ENCODE results near the gene NAT14. TPM values are rescaled to one million over a fixed set of nuclear protein-coding genes. Genes with fewer than 3 reads are reported as not detected.

The NAT14 gene
- polyA plus RNA-seq, 1 donor from 2014 or later = 129 TPM

DNA sequence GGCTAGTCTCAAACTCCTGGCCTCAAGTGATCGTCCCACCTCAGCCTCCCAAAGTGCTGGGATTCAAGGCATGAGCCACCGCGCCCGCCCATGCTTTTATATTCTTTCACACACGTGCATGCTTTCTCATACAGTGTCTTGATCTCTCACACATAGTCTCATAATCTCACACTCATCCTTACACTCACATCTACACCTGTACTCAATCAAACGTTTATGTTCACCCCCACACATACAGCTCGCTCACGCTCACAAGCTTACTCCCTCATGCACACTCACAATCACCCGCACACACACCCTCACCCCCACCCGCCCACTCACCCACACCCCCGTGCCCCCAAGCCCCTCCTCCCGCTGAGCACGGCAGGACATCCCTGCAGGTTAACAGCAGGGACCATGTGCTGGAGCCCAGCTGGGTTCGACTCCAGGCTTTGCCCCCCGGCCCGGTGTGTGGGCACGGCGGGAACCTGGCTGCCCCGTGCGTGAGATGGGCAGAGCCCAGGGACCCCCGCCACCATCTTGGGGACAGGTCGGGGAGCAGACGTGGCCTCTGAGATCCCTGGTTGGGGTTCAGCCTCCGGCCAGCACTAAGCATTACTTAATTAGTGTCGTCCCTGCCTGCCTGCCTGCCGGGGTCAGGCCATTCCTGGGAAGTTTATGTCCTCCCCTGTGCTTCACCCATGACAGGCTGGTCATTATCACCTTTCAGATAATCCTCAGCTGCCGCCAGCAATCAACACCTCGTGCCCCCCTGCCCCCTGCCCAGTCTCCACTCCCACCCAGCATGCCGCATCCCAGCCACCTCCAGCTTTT is 40.5 kb downstream of the NAT14 start:
- H4K20me1 ChIP-seq (ENCODE audit: insufficient read depth) = no peaks in the 10 kb centered on the region
- H3K9me2 ChIP-seq (ENCODE audit: insufficient read depth, low read length) = no peaks in the 10 kb centered on the region
- no peaks in the 10 kb centered on the region for H3K9me3 ChIP-seq (ENCODE audit: low read length)
- no peaks in the 10 kb centered on the region for H3K27me3 ChIP-seq (ENCODE audit: insufficient read depth, low read depth, low read length)
- no peak overlapping the region for H3K4me3 ChIP-seq (ENCODE audit: low read length)
- TF ChIP-seq EZH2 (IDR thresholded peaks at IDR 0.05; ENCODE audit: borderline replicate concordance, insufficient read depth, low read length, poor library complexity, severe bottlenecking) (no peak), POLR2AphosphoS5 (IDR thresholded peaks at IDR 0.05) (no peak), MXI1 (conservative IDR thresholded peaks at IDR 0.05; ENCODE audit: poor library complexity, severe bottlenecking) (no peak), EP300 (conservative IDR thresholded peaks at IDR 0.05; ENCODE audit: poor library complexity, severe bottlenecking) (no peak), SMC3 (conservative IDR thresholded peaks at IDR 0.05; ENCODE audit: poor library complexity) (no peak), RAD21 (conservative IDR thresholded peaks at IDR 0.05) (no peak), TAF1 (IDR thresholded peaks at IDR 0.05; ENCODE audit: low read depth) (no peak)
- TF ChIP-seq, protein P1, sequence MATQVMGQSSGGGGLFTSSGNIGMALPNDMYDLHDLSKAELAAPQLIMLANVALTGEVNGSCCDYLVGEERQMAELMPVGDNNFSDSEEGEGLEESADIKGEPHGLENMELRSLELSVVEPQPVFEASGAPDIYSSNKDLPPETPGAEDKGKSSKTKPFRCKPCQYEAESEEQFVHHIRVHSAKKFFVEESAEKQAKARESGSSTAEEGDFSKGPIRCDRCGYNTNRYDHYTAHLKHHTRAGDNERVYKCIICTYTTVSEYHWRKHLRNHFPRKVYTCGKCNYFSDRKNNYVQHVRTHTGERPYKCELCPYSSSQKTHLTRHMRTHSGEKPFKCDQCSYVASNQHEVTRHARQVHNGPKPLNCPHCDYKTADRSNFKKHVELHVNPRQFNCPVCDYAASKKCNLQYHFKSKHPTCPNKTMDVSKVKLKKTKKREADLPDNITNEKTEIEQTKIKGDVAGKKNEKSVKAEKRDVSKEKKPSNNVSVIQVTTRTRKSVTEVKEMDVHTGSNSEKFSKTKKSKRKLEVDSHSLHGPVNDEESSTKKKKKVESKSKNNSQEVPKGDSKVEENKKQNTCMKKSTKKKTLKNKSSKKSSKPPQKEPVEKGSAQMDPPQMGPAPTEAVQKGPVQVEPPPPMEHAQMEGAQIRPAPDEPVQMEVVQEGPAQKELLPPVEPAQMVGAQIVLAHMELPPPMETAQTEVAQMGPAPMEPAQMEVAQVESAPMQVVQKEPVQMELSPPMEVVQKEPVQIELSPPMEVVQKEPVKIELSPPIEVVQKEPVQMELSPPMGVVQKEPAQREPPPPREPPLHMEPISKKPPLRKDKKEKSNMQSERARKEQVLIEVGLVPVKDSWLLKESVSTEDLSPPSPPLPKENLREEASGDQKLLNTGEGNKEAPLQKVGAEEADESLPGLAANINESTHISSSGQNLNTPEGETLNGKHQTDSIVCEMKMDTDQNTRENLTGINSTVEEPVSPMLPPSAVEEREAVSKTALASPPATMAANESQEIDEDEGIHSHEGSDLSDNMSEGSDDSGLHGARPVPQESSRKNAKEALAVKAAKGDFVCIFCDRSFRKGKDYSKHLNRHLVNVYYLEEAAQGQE (IDR thresholded peaks at IDR 0.05; ENCODE audit: borderline replicate concordance) = no peak
- TF ChIP-seq, protein P2, sequence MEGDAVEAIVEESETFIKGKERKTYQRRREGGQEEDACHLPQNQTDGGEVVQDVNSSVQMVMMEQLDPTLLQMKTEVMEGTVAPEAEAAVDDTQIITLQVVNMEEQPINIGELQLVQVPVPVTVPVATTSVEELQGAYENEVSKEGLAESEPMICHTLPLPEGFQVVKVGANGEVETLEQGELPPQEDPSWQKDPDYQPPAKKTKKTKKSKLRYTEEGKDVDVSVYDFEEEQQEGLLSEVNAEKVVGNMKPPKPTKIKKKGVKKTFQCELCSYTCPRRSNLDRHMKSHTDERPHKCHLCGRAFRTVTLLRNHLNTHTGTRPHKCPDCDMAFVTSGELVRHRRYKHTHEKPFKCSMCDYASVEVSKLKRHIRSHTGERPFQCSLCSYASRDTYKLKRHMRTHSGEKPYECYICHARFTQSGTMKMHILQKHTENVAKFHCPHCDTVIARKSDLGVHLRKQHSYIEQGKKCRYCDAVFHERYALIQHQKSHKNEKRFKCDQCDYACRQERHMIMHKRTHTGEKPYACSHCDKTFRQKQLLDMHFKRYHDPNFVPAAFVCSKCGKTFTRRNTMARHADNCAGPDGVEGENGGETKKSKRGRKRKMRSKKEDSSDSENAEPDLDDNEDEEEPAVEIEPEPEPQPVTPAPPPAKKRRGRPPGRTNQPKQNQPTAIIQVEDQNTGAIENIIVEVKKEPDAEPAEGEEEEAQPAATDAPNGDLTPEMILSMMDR (IDR thresholded peaks at IDR 0.05; ENCODE audit: poor library complexity, severe bottlenecking) = no peak
- no peak overlapping the region for H2AFZ ChIP-seq (ENCODE audit: low read depth, low read length)
- H3K79me2 ChIP-seq (replicated peaks; ENCODE audit: insufficient read depth, low read length) = no peaks in the 10 kb centered on the region
- no peak overlapping the region for H3K4me2 ChIP-seq (ENCODE audit: low read length)
- no peak overlapping the region for H3K27ac ChIP-seq (ENCODE audit: low read length)
- H3K36me3 ChIP-seq (ENCODE audit: insufficient read depth, low read length) = no peaks in the 10 kb centered on the region
- no peaks in the 10 kb centered on the region for H3F3A ChIP-seq (ENCODE audit: insufficient read depth, low read length, poor library complexity, severe bottlenecking)
- no peak overlapping the region for H3K9ac ChIP-seq (ENCODE audit: low read length)

DNA sequence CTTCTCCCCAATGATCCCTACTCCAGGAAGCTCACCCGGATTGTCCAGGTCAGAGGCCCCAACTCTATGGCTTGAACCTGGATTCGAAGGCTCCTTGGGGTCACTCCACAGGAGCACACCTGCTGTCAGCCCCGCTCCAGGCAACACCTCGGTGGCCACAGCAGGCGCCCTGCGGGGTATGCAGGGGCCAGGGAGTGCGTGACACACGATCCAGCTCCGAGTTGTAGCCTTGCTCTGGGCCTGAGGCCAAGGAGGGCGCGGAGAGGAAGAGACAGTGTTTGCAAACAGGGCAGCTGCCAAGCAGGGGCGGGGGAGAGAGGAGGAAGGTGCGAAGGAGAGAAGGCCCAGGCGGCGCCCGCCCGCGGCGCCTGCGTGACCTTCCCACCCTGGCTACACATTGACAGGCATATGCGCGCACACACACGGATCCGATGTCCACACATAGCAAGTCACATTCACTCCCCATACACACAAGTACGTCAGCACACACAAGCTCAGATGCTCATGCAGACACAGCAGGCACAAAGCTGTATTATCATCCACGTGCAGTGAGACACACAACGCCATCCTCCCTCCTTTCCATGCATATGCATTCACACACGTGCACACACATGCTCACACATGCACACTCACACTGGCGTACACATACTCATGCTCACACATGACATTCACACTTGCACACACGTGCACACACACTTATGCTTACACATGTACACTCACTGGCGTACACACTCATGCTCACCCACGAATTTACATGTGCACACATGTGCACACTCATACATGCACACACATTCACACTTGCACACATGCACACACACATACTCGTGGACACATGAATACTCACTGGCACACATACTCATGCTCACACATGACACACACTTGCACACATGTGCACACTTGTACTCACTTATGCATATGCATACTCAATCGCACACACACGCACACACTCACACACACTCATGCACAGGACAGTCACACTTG is 41.5 kb downstream of the NAT14 start:
- Histone ChIP-seq H3K27me3 (ENCODE audit: insufficient read depth, low read depth, low read length) (no peaks in the 10 kb centered on the region), H3K9me3 (ENCODE audit: low read length) (no peaks in the 10 kb centered on the region), H3K27ac (ENCODE audit: low read length) (peak overlapping the region; percentile 20), H3K79me2 (replicated peaks; ENCODE audit: insufficient read depth, low read length) (no peaks in the 10 kb centered on the region), H4K20me1 (ENCODE audit: insufficient read depth) (no peaks in the 10 kb centered on the region), H2AFZ (ENCODE audit: low read depth, low read length) (no peak overlapping the region), H3K36me3 (ENCODE audit: insufficient read depth, low read length) (no peaks in the 10 kb centered on the region), H3K4me3 (ENCODE audit: low read length) (no peak overlapping the region), H3F3A (ENCODE audit: insufficient read depth, low read length, poor library complexity, severe bottlenecking) (no peaks in the 10 kb centered on the region), H3K4me2 (ENCODE audit: low read length) (no peak overlapping the region), H3K9me2 (ENCODE audit: insufficient read depth, low read length) (no peaks in the 10 kb centered on the region), H3K9ac (ENCODE audit: low read length) (no peak overlapping the region)
- TF ChIP-seq POLR2AphosphoS5 (IDR thresholded peaks at IDR 0.05) (no peak), EP300 (conservative IDR thresholded peaks at IDR 0.05; ENCODE audit: poor library complexity, severe bottlenecking) (no peak), EZH2 (IDR thresholded peaks at IDR 0.05; ENCODE audit: borderline replicate concordance, insufficient read depth, low read length, poor library complexity, severe bottlenecking) (no peak), SMC3 (conservative IDR thresholded peaks at IDR 0.05; ENCODE audit: poor library complexity) (no peak), MXI1 (conservative IDR thresholded peaks at IDR 0.05; ENCODE audit: poor library complexity, severe bottlenecking) (no peak), RAD21 (conservative IDR thresholded peaks at IDR 0.05) (no peak), TAF1 (IDR thresholded peaks at IDR 0.05; ENCODE audit: low read depth) (no peak)
- TF ChIP-seq, protein P1 (IDR thresholded peaks at IDR 0.05; ENCODE audit: borderline replicate concordance) = no peak
- TF ChIP-seq, protein P2 (IDR thresholded peaks at IDR 0.05; ENCODE audit: poor library complexity, severe bottlenecking) = no peak

All from neural cell (in vitro differentiated cells).